Rectal smooth muscle tissue (tissue), 1 donor: ENCODE data around the gene BPIFB4.
"Not testable (repeated sequence)": the region's sequence is repeated elsewhere in the genome, so short reads cannot be mapped to it uniquely, and the experiment has no call there.

Experiments used
- H3K27ac ChIP-seq: one replicate; pipeline ENCODE4 v1.7.0; 2013; ENCODE audit warnings: low read depth, low read length, inconsistent platforms
- H3K27me3 ChIP-seq: one replicate; pipeline ENCODE4 v1.7.0; 2013; ENCODE audit warnings: low read length; ENCODE audit not compliant: control insufficient read depth, insufficient read depth
- H3K36me3 ChIP-seq: one replicate; pipeline ENCODE4 v1.7.0; 2013; ENCODE audit warnings: low read length; ENCODE audit not compliant: control insufficient read depth, insufficient read depth
- H3K4me1 ChIP-seq: one replicate; pipeline ENCODE4 v1.7.0; 2013; ENCODE audit warnings: low read length; ENCODE audit not compliant: control insufficient read depth, insufficient read depth
- H3K4me3 ChIP-seq: one replicate; pipeline ENCODE4 v1.7.0; 2013; ENCODE audit warnings: low read length
- H3K9ac ChIP-seq: one replicate; pipeline ENCODE4 v1.7.0; 2013; ENCODE audit warnings: low read length

Gene BPIFB4

GRCh38 chr20:33119725-33120720, 40.6 kb downstream of the BPIFB4 start:
- no peaks in the 10 kb centered on the region for H3K27me3 ChIP-seq
- no peak overlapping the region for H3K27ac ChIP-seq
- no peak overlapping the region for H3K4me3 ChIP-seq
- H3K4me1 ChIP-seq = no peaks in the 10 kb centered on the region
- H3K36me3 ChIP-seq = no peaks in the 10 kb centered on the region
- no peak overlapping the region for H3K9ac ChIP-seq

GRCh38 chr20:33120934-33121333, 41.5 kb downstream of the BPIFB4 start:
- Histone ChIP-seq H3K4me3 (no peak overlapping the region), H3K36me3 (no peaks in the 10 kb centered on the region), H3K9ac (no peak overlapping the region), H3K27ac (no peak overlapping the region), H3K4me1 (no peaks in the 10 kb centered on the region), H3K27me3 (no peaks in the 10 kb centered on the region)

GRCh38 chr20:33122297-33122696, 42.9 kb downstream of the BPIFB4 start:
- H3K36me3 ChIP-seq, H3K4me1 ChIP-seq, H3K4me3 ChIP-seq, H3K27me3 ChIP-seq, H3K27ac ChIP-seq, H3K9ac ChIP-seq: not testable (repeated sequence)

GRCh38 chr20:33124261-33124660, 44.8 kb downstream of the BPIFB4 start:
- Histone ChIP-seq H3K36me3 (no peaks in the 10 kb centered on the region), H3K4me1 (no peaks in the 10 kb centered on the region), H3K27me3 (no peaks in the 10 kb centered on the region), H3K9ac (no peak overlapping the region), H3K4me3 (no peak overlapping the region), H3K27ac (no peak overlapping the region)

GRCh38 chr20:33124994-33125393, 45.6 kb downstream of the BPIFB4 start:
- Histone ChIP-seq H3K36me3 (no peaks in the 10 kb centered on the region), H3K9ac (no peak overlapping the region), H3K4me3 (no peak overlapping the region), H3K27ac (no peak overlapping the region), H3K27me3 (no peaks in the 10 kb centered on the region), H3K4me1 (no peaks in the 10 kb centered on the region)

- H3K27ac ChIP-seq = no peak overlapping the region
- no peak overlapping the region for H3K4me3 ChIP-seq
- no peak overlapping the region for H3K9ac ChIP-seq
- H3K27me3 ChIP-seq = no peaks in the 10 kb centered on the region
- H3K4me1 ChIP-seq = no peaks in the 10 kb centered on the region
- no peaks in the 10 kb centered on the region for H3K36me3 ChIP-seq
Measured at GRCh38 chr20:33125983-33126382, 46.5 kb downstream of the BPIFB4 start.

GRCh38 chr20:33127422-33128097, 48.1 kb downstream of the BPIFB4 start:
- Histone ChIP-seq H3K27me3 (no peaks in the 10 kb centered on the region), H3K4me1 (no peaks in the 10 kb centered on the region), H3K9ac (no peak overlapping the region), H3K4me3 (no peak overlapping the region), H3K36me3 (no peaks in the 10 kb centered on the region), H3K27ac (no peak overlapping the region)

- Histone ChIP-seq H3K36me3 (no peaks in the 10 kb centered on the region), H3K4me1 (no peaks in the 10 kb centered on the region), H3K9ac (no peak overlapping the region), H3K27me3 (no peaks in the 10 kb centered on the region), H3K4me3 (no peak overlapping the region), H3K27ac (no peak overlapping the region)
Measured at GRCh38 chr20:33130568-33131061, 51.2 kb downstream of the BPIFB4 start.

- no peak overlapping the region for H3K4me3 ChIP-seq
- H3K36me3 ChIP-seq = no peaks in the 10 kb centered on the region
- no peak overlapping the region for H3K27ac ChIP-seq
- H3K27me3 ChIP-seq = no peaks in the 10 kb centered on the region
- H3K9ac ChIP-seq = no peak overlapping the region
- H3K4me1 ChIP-seq = no peaks in the 10 kb centered on the region
Measured at GRCh38 chr20:33131949-33132473, 52.6 kb downstream of the BPIFB4 start.

- H3K9ac ChIP-seq = no peak overlapping the region
- H3K36me3 ChIP-seq = no peaks in the 10 kb centered on the region
- H3K4me3 ChIP-seq = no peak overlapping the region
- H3K27ac ChIP-seq = no peak overlapping the region
- no peaks in the 10 kb centered on the region for H3K4me1 ChIP-seq
- no peaks in the 10 kb centered on the region for H3K27me3 ChIP-seq
Measured at GRCh38 chr20:33132513-33133372, 53.3 kb downstream of the BPIFB4 start.

GRCh38 chr20:33133373-33133941, 54.0 kb downstream of the BPIFB4 start:
- Histone ChIP-seq H3K27ac (no peak overlapping the region), H3K4me1 (no peaks in the 10 kb centered on the region), H3K27me3 (no peaks in the 10 kb centered on the region), H3K36me3 (no peaks in the 10 kb centered on the region), H3K4me3 (no peak overlapping the region), H3K9ac (no peak overlapping the region)
